ENCODE results near the gene SIT1.
"Not testable (repeated sequence)": the region's sequence is repeated elsewhere in the genome, so short reads cannot be mapped to it uniquely, and the experiment has no call there.

The SIT1 gene

GRCh38 chr9:35618325-35618727 lies 32.4 kb downstream of the SIT1 start, which contains the start of gene CD72:
Gene CD72, minus strand, starts transcription at chr9:35618413. Its CDS starts 110 bp downstream, at chr9:35618303.
- no peak for TF ChIP-seq CTCF (IDR thresholded peaks at IDR 0.05; ENCODE audit: low read depth, low read length)
- H3K4me3 ChIP-seq (replicated peaks in 1 of 2; ENCODE audit: low read depth in 2 of 2, low read length in 2 of 2): peak within 1 kb of the TSS; percentile 28 to 33
- no peak for DNase-seq (ENCODE audit: low read depth in 2 of 2)

DNA sequence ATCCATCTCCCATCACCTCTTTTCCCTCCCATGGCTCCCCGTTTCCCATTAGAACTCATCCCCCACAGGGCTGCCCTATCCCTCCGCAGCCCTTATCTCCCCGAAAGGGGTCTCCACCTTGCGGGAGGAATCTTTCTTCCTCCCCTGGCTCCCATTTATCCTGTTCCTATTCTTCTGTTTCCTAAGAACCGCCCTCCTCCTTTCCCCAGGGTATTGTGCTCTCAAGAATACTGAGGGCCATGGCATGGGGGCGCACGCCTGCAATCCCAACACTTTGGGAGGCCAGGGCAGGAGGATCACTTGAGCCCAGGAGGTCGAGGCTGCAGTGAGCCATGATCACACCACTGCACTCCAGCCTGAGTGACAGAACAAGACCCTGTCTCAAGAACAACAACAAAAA lies 33.2 kb downstream of the SIT1 start:
- H3K4me3 ChIP-seq (replicated peaks in 1 of 2; ENCODE audit: low read depth in 2 of 2, low read length in 2 of 2): no peak overlapping the region
- DNase-seq (ENCODE audit: low read depth in 2 of 2): no peak
- TF ChIP-seq CTCF (IDR thresholded peaks at IDR 0.05; ENCODE audit: low read depth, low read length): no peak

- DNase-seq (ENCODE audit: low read depth in 2 of 2): peak; percentile 52 to 63
- TF ChIP-seq CTCF (IDR thresholded peaks at IDR 0.05; ENCODE audit: low read depth, low read length): no peak
- H3K4me3 ChIP-seq (replicated peaks in 1 of 2; ENCODE audit: low read depth in 2 of 2, low read length in 2 of 2): peak overlapping the region; percentile 28 to 33
Measured at GRCh38 chr9:35616681-35617459, 33.9 kb downstream of the SIT1 start.

GRCh38 chr9:35615981-35616680 lies 34.6 kb downstream of the SIT1 start:
- H3K4me3 ChIP-seq (replicated peaks in 1 of 2; ENCODE audit: low read depth in 2 of 2, low read length in 2 of 2): no peak overlapping the region
- no peak for TF ChIP-seq CTCF (IDR thresholded peaks at IDR 0.05; ENCODE audit: low read depth, low read length)
- no peak for DNase-seq (ENCODE audit: low read depth in 2 of 2)

- H3K4me3 ChIP-seq (replicated peaks in 1 of 2; ENCODE audit: low read depth in 2 of 2, low read length in 2 of 2): no peak overlapping the region
- DNase-seq (ENCODE audit: low read depth in 2 of 2): no peak
- no peak for TF ChIP-seq CTCF (IDR thresholded peaks at IDR 0.05; ENCODE audit: low read depth, low read length)
Measured at GRCh38 chr9:35612843-35613242, 37.9 kb downstream of the SIT1 start.

DNA sequence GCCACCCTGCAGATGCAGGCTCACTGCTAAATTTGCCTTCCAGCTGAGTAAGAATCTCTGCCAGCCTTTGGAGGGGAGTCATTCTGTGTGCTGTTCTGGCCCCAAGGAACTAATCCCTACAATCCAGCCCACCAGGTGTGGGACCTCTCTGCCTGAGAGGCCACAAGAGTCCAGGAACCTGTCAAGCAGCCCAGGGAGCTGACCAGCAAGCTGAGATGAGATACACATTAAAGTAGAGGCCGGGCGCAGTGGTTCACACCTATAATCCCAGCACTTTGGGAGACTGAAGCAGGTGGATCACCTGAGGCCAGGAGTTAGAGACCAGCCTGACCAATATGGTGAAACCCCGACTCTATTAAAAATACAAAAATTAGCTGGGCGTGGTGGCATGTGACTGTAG lies 38.7 kb downstream of the SIT1 start:
- H3K4me3 ChIP-seq (replicated peaks in 1 of 2; ENCODE audit: low read depth in 2 of 2, low read length in 2 of 2); DNase-seq (ENCODE audit: low read depth in 2 of 2): not testable (repeated sequence)

- DNase-seq (ENCODE audit: low read depth in 2 of 2): peak; percentile 63
- TF ChIP-seq CTCF (IDR thresholded peaks at IDR 0.05; ENCODE audit: low read depth, low read length): peak; percentile 79
- no peak overlapping the region for H3K4me3 ChIP-seq (replicated peaks in 1 of 2; ENCODE audit: low read depth in 2 of 2, low read length in 2 of 2)
Measured at GRCh38 chr9:35611230-35611797, 39.4 kb downstream of the SIT1 start.

All from cardiac fibroblast (primary cell).